Keratinocyte (primary cell): ENCODE results near the gene RTKN. TPM values are rescaled to one million over a fixed set of nuclear protein-coding genes. Genes with fewer than 3 reads are reported as not detected.
A peak's percentile ranks its signal among the peaks of the same experiment; 100 is the strongest.

ENCODE experiments used
- DNase-seq: peaks from one replicate; pipeline ENCODE4 v3.0.0-alpha.2; 2011; ENCODE audit warnings: low read depth, missing footprints, low spot score
- FAIRE-seq: peaks from 2 replicates; lab custom pipeline; 2011; peaks lifted over from hg19 to GRCh38; lab: Jason Lieb, UNC
- H2AFZ ChIP-seq: 2 replicates; pipeline ENCODE4 v1.6.0; 2012; ENCODE audit warnings: low read length, control low read depth, inconsistent platforms; ENCODE audit not compliant: control insufficient read depth
- H3K27ac ChIP-seq: 2 replicates; pipeline ENCODE4 v1.5.1; 2011; ENCODE audit warnings: low read length; ENCODE audit not compliant: control insufficient read depth, insufficient read depth
- H3K27me3 ChIP-seq: 3 replicates; pipeline ENCODE4 v1.6.0; 2011; ENCODE audit warnings: low read length; ENCODE audit not compliant: control insufficient read depth, insufficient read depth; ENCODE audit errors: extremely low read depth
- H3K36me3 ChIP-seq, 2 experiments: 2 replicates in 1 of 2; 3 replicates in 1 of 2; pipeline ENCODE4 v1.5.1; 2011; ENCODE audit warnings: low read length in 2 of 2, mild to moderate bottlenecking in 1 of 2; ENCODE audit not compliant: control insufficient read depth in 2 of 2, insufficient read depth in 2 of 2; ENCODE audit errors: extremely low read depth in 1 of 2
- H3K4me1 ChIP-seq: 3 replicates; pipeline ENCODE4 v1.5.1; 2011; ENCODE audit warnings: low read length; ENCODE audit not compliant: control insufficient read depth, insufficient read depth; ENCODE audit errors: extremely low read depth
- H3K4me2 ChIP-seq: 3 replicates; pipeline ENCODE4 v1.6.0; 2011; ENCODE audit warnings: low read depth, low read length; ENCODE audit not compliant: control insufficient read depth, insufficient read depth; ENCODE audit errors: extremely low read depth
- H3K4me3 ChIP-seq, 3 experiments: fragments of 200-600 bp in 1 of 3; sonication (generic) in 1 of 3; 2 replicates in 2 of 3; 3 replicates in 1 of 3; pipeline ENCODE4 v1.5.1; 2011 to 2016; ENCODE audit warnings: low read length in 3 of 3, mild to moderate bottlenecking in 3 of 3, control low read depth in 2 of 3, inconsistent platforms in 1 of 3, low read depth in 1 of 3, mixed read lengths in 1 of 3, mixed run types in 1 of 3, moderate library complexity in 1 of 3; ENCODE audit not compliant: control insufficient read depth in 2 of 3, insufficient read depth in 2 of 3; ENCODE audit errors: extremely low read depth in 1 of 3
- H3K79me2 ChIP-seq: 2 replicates; pipeline ENCODE4 v1.6.0; 2012; ENCODE audit warnings: low read length; ENCODE audit not compliant: control insufficient read depth, insufficient read depth
- H3K9ac ChIP-seq: 3 replicates; pipeline ENCODE4 v1.6.0; 2011; ENCODE audit warnings: low read length; ENCODE audit not compliant: control insufficient read depth, insufficient read depth; ENCODE audit errors: extremely low read depth
- H3K9me1 ChIP-seq: 3 replicates; pipeline ENCODE4 v1.6.0; 2011; ENCODE audit warnings: low read length; ENCODE audit not compliant: control insufficient read depth, insufficient read depth; ENCODE audit errors: extremely low read depth
- H3K9me3 ChIP-seq: 2 replicates; pipeline ENCODE4 v1.5.1; 2012; ENCODE audit warnings: low read depth, low read length; ENCODE audit not compliant: control insufficient read depth
- H4K20me1 ChIP-seq: 3 replicates; pipeline ENCODE4 v1.6.0; 2011; ENCODE audit warnings: low read length; ENCODE audit not compliant: control insufficient read depth, insufficient read depth; ENCODE audit errors: extremely low read depth
- CTCF ChIP-seq, 3 experiments: IDR thresholded peaks in 1 of 3; conservative IDR thresholded peaks in 1 of 3; optimal IDR thresholded peaks in 1 of 3; 2 replicates in 2 of 3; 3 replicates in 1 of 3; pipeline versions ENCODE3 to v1.5.1; 2011; ENCODE audit warnings: low read length in 3 of 3, mild to moderate bottlenecking in 3 of 3, moderate library complexity in 2 of 3, control low read depth in 1 of 3, inconsistent platforms in 1 of 3; ENCODE audit not compliant: insufficient read depth in 2 of 3; ENCODE audit errors: extremely low read depth in 1 of 3
- EZH2 ChIP-seq: IDR thresholded peaks from one replicate; pipeline ENCODE4 v1.6.1; 2012; ENCODE audit warnings: inconsistent platforms, mild to moderate bottlenecking, low read length, moderate library complexity
- dilution Hi-C: fragments of 300-500 bp; cut with MboI; formaldehyde crosslinking; loops from one replicate; pipeline ENCODE4 v1.7.0; 2020; ENCODE audit warnings: low sequenced_read_pairs; ENCODE audit not compliant: extremely low pct_ligation_motif_present
- polyA minus RNA-seq, 3 experiments: library from RNA; depleted of rRNA, polyadenylated mRNA; stranded (reverse); fragments of >200 nt; gene quantifications; 1 replicate in 1 of 3; 2 replicates in 1 of 3; 3 replicates in 1 of 3; pipeline ENCODE4 v1.2.3, GENCODE V29; 2011
- polyA plus RNA-seq, 5 experiments: library from polyadenylated mRNA; depleted of rRNA in 3 of 5; stranded (reverse) in 3 of 5; stranded (forward) in 1 of 5; unstranded in 1 of 5; fragments of >200 nt; gene quantifications; 1 replicate in 1 of 5; 2 replicates in 3 of 5; 3 replicates in 1 of 5; pipeline versions ENCODE4 v1.2.1 to v1.2.3, GENCODE V29; 2011 to 2012; ENCODE audit warnings: missing spikeins in 2 of 5, low read depth in 1 of 5, low replicate concordance in 1 of 5

The RTKN gene
- 110 to 180 TPM (median 145 TPM) in 3 replicates for polyA plus RNA-seq
- polyA plus RNA-seq (2011; ENCODE audit: low read depth): 32.0 TPM
- polyA plus RNA-seq (2011; cell fraction: cytosol; rRNA removed): 64.6 and 107 TPM in 2 replicates
- polyA plus RNA-seq (2011; cell fraction: nucleus; rRNA removed): 394 and 410 TPM in 2 replicates
- polyA plus RNA-seq (2012; ENCODE audit: low replicate concordance): 69.0 and 143 TPM in 2 replicates
- polyA minus RNA-seq: 112 to 129 TPM (median 120 TPM) in 3 replicates
- 123 TPM for polyA minus RNA-seq (2011; cell fraction: cytosol; rRNA and poly(A)+ RNA removed)
- polyA minus RNA-seq (2011; cell fraction: nucleus; rRNA and poly(A)+ RNA removed): 125 and 139 TPM in 2 replicates

GRCh38 chr2:74441690-74442482 is at the start of gene RTKN:
Gene RTKN (minus strand): TSS chr2:74441937. CDS start chr2:74441816, 121 bp downstream.
- DNase-seq: no peak
- no peaks in the 10 kb centered on the region for H3K9me3 ChIP-seq
- FAIRE-seq: no peak
- H2AFZ ChIP-seq: peak within 1 kb of the TSS; percentile 69
- peaks cover 8 to 22% of the 10 kb centered on the region in 2 experiments for H3K36me3 ChIP-seq
- peaks cover 33% of the 10 kb centered on the region for H3K4me1 ChIP-seq
- peak within 1 kb of the TSS; percentile 93 for H3K27ac ChIP-seq
- H3K79me2 ChIP-seq: peaks cover 50% of the 10 kb centered on the region
- H3K9me1 ChIP-seq: peaks cover 4% of the 10 kb centered on the region
- dilution Hi-C loops: no loop called here
- peak within 1 kb of the TSS; percentile 98 for H3K9ac ChIP-seq
- TF ChIP-seq CTCF (optimal IDR thresholded peaks at IDR 0.05 in 1 of 3, IDR thresholded peaks at IDR 0.05 in 1 of 3, conservative IDR thresholded peaks at IDR 0.05 in 1 of 3; ENCODE audit: extremely low read depth in 1 of 3, insufficient read depth in 2 of 3, low read length in 3 of 3) (no peak), EZH2 (no peak)
- H3K4me3 ChIP-seq: peak within 1 kb of the TSS; percentile 74 to 98 (median 78)
- H3K4me2 ChIP-seq: peak within 1 kb of the TSS; percentile 84
- H4K20me1 ChIP-seq: peaks cover 8% of the 10 kb centered on the region
- no peaks in the 10 kb centered on the region for H3K27me3 ChIP-seq

- DNase-seq (no peak), FAIRE-seq (no peak)
- TF ChIP-seq CTCF (optimal IDR thresholded peaks at IDR 0.05 in 1 of 3, IDR thresholded peaks at IDR 0.05 in 1 of 3, conservative IDR thresholded peaks at IDR 0.05 in 1 of 3; ENCODE audit: extremely low read depth in 1 of 3, insufficient read depth in 2 of 3, low read length in 3 of 3): no peak
- no peak for TF ChIP-seq EZH2
- H3K9me3 ChIP-seq: no peaks in the 10 kb centered on the region
- H3K4me3 ChIP-seq: no peak overlapping the region
- no peak overlapping the region for H3K9ac ChIP-seq
- peaks cover 31 to 45% of the 10 kb centered on the region in 2 experiments for H3K36me3 ChIP-seq
- H3K27me3 ChIP-seq: no peaks in the 10 kb centered on the region
- no peak overlapping the region for H3K4me2 ChIP-seq
- H4K20me1 ChIP-seq: no peaks in the 10 kb centered on the region
- no peaks in the 10 kb centered on the region for H3K9me1 ChIP-seq
- no peak overlapping the region for H3K27ac ChIP-seq
- H3K4me1 ChIP-seq: peaks cover 10% of the 10 kb centered on the region
- no peak overlapping the region for H2AFZ ChIP-seq
- dilution Hi-C loops: no loop called here
- H3K79me2 ChIP-seq: peaks cover 12% of the 10 kb centered on the region
These were observed 48.2 kb upstream of the RTKN start for GRCh38 chr2:74489906-74490305.
